Neural crest cell (in vitro differentiated cells): ENCODE measurements around the gene ATXN7L3. TPM values are rescaled to one million over a fixed set of nuclear protein-coding genes. Genes with fewer than 3 reads are reported as not detected.
"Not testable (repeated sequence)": the region's sequence is repeated elsewhere in the genome, so short reads cannot be mapped to it uniquely, and the experiment has no call there.

Experiments
- DNase-seq: peaks from one replicate; pipeline ENCODE4 v3.0.0; 2021; ENCODE audit warnings: low read depth, mixed read lengths, low spot score
- H3K27ac Mint-ChIP-seq: one replicate; pipeline ENCODE4 v1.8.0; 2021; ENCODE audit warnings: mild to moderate bottlenecking, mixed read lengths; ENCODE audit not compliant: unreplicated experiment
- H3K27me3 Mint-ChIP-seq: 2 replicates; pipeline ENCODE4 v1.8.0; 2021; ENCODE audit warnings: low read depth, mild to moderate bottlenecking, mixed read lengths
- H3K36me3 Mint-ChIP-seq: 2 replicates; pipeline ENCODE4 v1.8.0; 2021; ENCODE audit warnings: low read depth, mild to moderate bottlenecking, mixed read lengths
- H3K4me1 Mint-ChIP-seq: 2 replicates; pipeline ENCODE4 v1.8.0; 2021; ENCODE audit warnings: mixed read lengths
- H3K4me3 Mint-ChIP-seq: one replicate; pipeline ENCODE4 v1.8.0; 2021; ENCODE audit warnings: mild to moderate bottlenecking, mixed read lengths
- H3K9me3 Mint-ChIP-seq: 2 replicates; pipeline ENCODE4 v1.8.0; 2021; ENCODE audit warnings: mixed read lengths
- CTCF ChIP-seq: fragments of 200-600 bp; sonication (generic); conservative IDR thresholded peaks from 2 replicates; pipeline ENCODE4 v1.5.0; 2021; ENCODE audit warnings: antibody characterized with exemption, mild to moderate bottlenecking
- long read RNA-seq: library from polyadenylated mRNA; unstranded; transcript quantifications from one replicate; pipeline ENCODE4 v2.0.0, GENCODE V29; 2020
- total RNA-seq: library from RNA; stranded (reverse); gene quantifications from 2 replicates; pipeline ENCODE4 v1.2.1, GENCODE V29; 2021

The ATXN7L3 gene
- 115 and 119 TPM in 2 replicates for total RNA-seq
- long read RNA-seq = 0 reads

DNA sequence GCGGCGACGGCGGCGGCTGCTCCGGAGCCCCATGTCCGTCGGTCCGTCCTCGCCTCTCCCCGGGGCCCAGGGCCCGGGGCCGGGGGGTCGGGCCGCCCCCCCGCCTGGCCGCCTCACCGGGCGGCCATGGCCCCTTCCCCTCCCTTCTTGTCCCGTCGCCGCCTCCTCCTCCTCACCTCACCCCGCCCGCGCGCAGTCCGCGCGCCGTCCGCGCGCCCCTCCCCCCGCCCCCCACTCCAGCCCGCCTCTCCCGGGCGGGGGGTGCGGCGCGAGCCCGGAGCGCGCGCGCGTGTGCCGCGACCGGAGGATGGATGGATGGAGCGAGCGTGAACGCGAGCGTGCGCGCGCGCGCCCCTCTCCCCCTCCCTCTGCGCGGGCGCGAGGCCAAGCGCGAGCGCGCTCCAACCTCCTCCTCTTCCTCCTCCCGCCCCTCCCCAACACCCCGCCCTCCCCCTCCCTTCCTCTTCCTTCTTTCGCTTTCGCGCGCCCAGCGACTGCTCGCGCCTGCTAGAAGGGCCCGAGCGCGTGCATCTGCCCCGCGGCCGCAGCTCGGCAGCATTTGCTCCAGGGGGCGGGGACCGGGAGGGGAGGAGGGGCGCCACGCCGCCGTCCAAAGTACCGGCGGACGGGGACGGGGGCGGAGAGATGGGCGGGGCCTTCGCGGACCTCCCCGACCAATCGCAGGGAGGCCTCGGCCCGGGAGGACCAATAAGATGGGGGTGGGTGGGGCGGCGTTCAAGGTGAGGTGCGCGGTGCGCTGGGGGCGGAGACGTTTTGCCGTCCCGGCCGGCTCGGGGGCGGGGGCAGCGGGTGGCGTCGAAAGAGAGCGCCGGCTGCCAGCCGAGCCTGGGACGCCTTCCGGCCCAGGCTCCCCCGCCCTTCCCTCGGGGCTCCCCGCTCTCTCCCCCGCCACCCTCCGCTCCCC lies at the start of gene ATXN7L3:
Gene ATXN7L3 (minus strand): TSS at position 332 of the 925 bp plus-strand sequence. CDS start 1,814 bp downstream, outside the sequence.
- Mint-ChIP-seq H3K9me3 (no peaks in the 10 kb centered on the region), H3K27me3 (no peaks in the 10 kb centered on the region), H3K36me3 (peaks cover 3% of the 10 kb centered on the region), H3K4me1 (peaks cover 31% of the 10 kb centered on the region), H3K27ac (peak within 1 kb of the TSS; percentile 76), H3K4me3 (peak within 1 kb of the TSS; percentile 91)
- TF ChIP-seq CTCF = no peak
- peak; percentile 93 for DNase-seq

GRCh38 chr17:44247876-44248736 lies 48.4 kb upstream of the ATXN7L3 start:
- Mint-ChIP-seq H3K36me3 (no peaks in the 10 kb centered on the region), H3K9me3 (no peaks in the 10 kb centered on the region), H3K27ac (no peak overlapping the region), H3K4me3 (no peak overlapping the region), H3K27me3 (peaks cover 2% of the 10 kb centered on the region), H3K4me1 (no peaks in the 10 kb centered on the region)
- no peak for TF ChIP-seq CTCF
- DNase-seq = no peak

DNA sequence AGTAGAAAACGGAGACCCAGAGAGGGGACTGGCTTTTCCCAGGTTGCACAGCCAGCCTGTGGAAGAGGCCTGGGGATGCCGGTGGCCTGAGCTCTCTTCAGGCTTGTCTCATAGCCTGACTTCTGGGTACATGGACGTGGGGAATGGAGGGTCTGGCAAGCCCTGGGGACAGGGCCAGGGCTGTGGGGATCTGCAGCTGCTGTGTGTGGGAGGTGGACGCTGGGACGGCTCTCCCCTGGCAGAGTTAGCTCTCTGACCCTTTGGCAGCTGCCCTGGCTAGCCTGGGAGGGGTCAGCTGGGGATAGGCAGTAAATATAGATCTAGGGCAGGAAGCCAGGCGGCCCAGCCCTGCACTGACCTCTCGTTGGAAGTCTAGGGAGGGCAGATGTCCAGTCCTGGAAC lies 47.8 kb upstream of the ATXN7L3 start:
- Mint-ChIP-seq H3K4me1 (no peaks in the 10 kb centered on the region), H3K27ac (no peak overlapping the region), H3K36me3 (no peaks in the 10 kb centered on the region), H3K27me3 (peaks cover under 1% of the 10 kb centered on the region), H3K9me3 (no peaks in the 10 kb centered on the region), H3K4me3 (no peak overlapping the region)
- no peak for TF ChIP-seq CTCF
- DNase-seq = no peak

- Mint-ChIP-seq H3K36me3 (no peaks in the 10 kb centered on the region), H3K27me3 (peaks cover 4% of the 10 kb centered on the region), H3K4me1 (no peaks in the 10 kb centered on the region), H3K4me3 (no peak overlapping the region), H3K27ac (no peak overlapping the region), H3K9me3 (no peaks in the 10 kb centered on the region)
- TF ChIP-seq CTCF = no peak
- DNase-seq = no peak
These were observed 41.5 kb upstream of the ATXN7L3 start for GRCh38 chr17:44241106-44241624.

GRCh38 chr17:44237886-44238285 lies 38.2 kb upstream of the ATXN7L3 start:
- H3K4me1 Mint-ChIP-seq, DNase-seq, H3K9me3 Mint-ChIP-seq, H3K27me3 Mint-ChIP-seq, H3K36me3 Mint-ChIP-seq, H3K27ac Mint-ChIP-seq, H3K4me3 Mint-ChIP-seq: not testable (repeated sequence)
